ENCODE measurements around the gene HSD3B7.

DNA sequence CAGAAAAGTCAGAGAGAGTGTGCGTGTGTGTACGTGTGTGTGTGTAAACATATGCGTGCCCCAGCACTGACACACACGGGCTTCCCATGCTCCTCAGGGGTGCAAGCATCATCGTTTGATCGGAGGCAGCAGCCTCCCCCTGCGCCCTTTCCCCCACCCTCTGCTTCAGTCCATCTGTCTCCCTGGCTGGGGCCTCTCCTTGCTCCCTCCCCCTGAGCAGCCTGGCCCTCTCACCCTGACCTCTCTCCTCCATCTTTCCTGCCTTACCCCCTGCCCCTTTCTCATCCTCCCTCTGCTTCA is 21.0 kb downstream of the HSD3B7 start:
- TF ChIP-seq EP300 (IDR thresholded peaks at IDR 0.05; ENCODE audit: low read depth) (no peak), POLR2AphosphoS5 (IDR thresholded peaks at IDR 0.05) (no peak)
- TF ChIP-seq, protein P1, sequence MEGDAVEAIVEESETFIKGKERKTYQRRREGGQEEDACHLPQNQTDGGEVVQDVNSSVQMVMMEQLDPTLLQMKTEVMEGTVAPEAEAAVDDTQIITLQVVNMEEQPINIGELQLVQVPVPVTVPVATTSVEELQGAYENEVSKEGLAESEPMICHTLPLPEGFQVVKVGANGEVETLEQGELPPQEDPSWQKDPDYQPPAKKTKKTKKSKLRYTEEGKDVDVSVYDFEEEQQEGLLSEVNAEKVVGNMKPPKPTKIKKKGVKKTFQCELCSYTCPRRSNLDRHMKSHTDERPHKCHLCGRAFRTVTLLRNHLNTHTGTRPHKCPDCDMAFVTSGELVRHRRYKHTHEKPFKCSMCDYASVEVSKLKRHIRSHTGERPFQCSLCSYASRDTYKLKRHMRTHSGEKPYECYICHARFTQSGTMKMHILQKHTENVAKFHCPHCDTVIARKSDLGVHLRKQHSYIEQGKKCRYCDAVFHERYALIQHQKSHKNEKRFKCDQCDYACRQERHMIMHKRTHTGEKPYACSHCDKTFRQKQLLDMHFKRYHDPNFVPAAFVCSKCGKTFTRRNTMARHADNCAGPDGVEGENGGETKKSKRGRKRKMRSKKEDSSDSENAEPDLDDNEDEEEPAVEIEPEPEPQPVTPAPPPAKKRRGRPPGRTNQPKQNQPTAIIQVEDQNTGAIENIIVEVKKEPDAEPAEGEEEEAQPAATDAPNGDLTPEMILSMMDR (IDR thresholded peaks at IDR 0.05): no peak
